Measurements from ENCODE around the gene PRICKLE3. TPM values are rescaled to one million over a fixed set of nuclear protein-coding genes. Genes with fewer than 3 reads are reported as not detected.

The PRICKLE3 gene
- total RNA-seq, 4 donors from 2014 or later = 18.2 to 32.4 (median 24.4) TPM

- peaks cover 0 to 15% (median 0%) of the 10 kb centered on the region in 4 donors for H3K4me1 ChIP-seq
- no peaks in the 10 kb centered on the region for H3K27me3 ChIP-seq
- no peaks in the 10 kb centered on the region for H3K36me3 ChIP-seq
- H3K4me3 ChIP-seq = peak within 1 kb of the TSS; percentile 22 to 53 (median 38)
- peak within 1 kb of the TSS; percentile 72 to 92 (median 89) for H3K27ac ChIP-seq
- TF ChIP-seq CTCF (IDR thresholded peaks at IDR 0.05) (no peak), EP300 (IDR thresholded peaks at IDR 0.05) (no peak)
- H3K9me3 ChIP-seq = no peaks in the 10 kb centered on the region
- DNase-seq (ENCODE audit: low spot score in 2 of 2) = no peak
- 47 to 67% methylated on average over 19 to 26 of the region's 28 CpGs for WGBS, 2 donors
Measured at GRCh38 chrX:49162620-49163019, 23.6 kb downstream of the PRICKLE3 start, which contains the start of gene MAGIX. TSS of gene MAGIX (plus strand) at chrX:49162758. CDS start at chrX:49162890, 132 bp downstream.

- Histone ChIP-seq H3K27me3 (no peaks in the 10 kb centered on the region), H3K27ac (no peak overlapping the region)
Measured at GRCh38 chrX:49161632-49162031, 24.5 kb downstream of the PRICKLE3 start.

GRCh38 chrX:49160908-49161307 lies 25.3 kb downstream of the PRICKLE3 start:
- Histone ChIP-seq H3K9me3 (no peaks in the 10 kb centered on the region), H3K36me3 (no peaks in the 10 kb centered on the region), H3K27me3 (no peaks in the 10 kb centered on the region), H3K27ac (no peak overlapping the region), H3K4me3 (no peak overlapping the region), H3K4me1 (peaks cover 0 to 8% (median 0%) of the 10 kb centered on the region in 4 donors)
- 90 to 93% methylated on average over 2 of the region's 2 CpGs for WGBS, 2 donors
- no peak for DNase-seq (ENCODE audit: low spot score in 2 of 2)
- TF ChIP-seq POLR2A (IDR thresholded peaks at IDR 0.05) (no peak), CTCF (IDR thresholded peaks at IDR 0.05) (no peak), EP300 (IDR thresholded peaks at IDR 0.05) (no peak)

More at GRCh38 chrX:49161632-49162031, 24.5 kb downstream of the PRICKLE3 start:
- no peak for DNase-seq (ENCODE audit: low spot score in 2 of 2)
- Histone ChIP-seq H3K4me3 (no peak overlapping the region), H3K9me3 (no peaks in the 10 kb centered on the region), H3K4me1 (peaks cover 0 to 10% (median 0%) of the 10 kb centered on the region in 4 donors), H3K36me3 (no peaks in the 10 kb centered on the region)
- WGBS, 2 donors = 92 to 97% methylated on average over 5 of the region's 5 CpGs
- TF ChIP-seq CTCF (IDR thresholded peaks at IDR 0.05) (no peak), POLR2A (IDR thresholded peaks at IDR 0.05) (no peak), EP300 (IDR thresholded peaks at IDR 0.05) (no peak)

GRCh38 chrX:49157194-49157593 lies 29.0 kb downstream of the PRICKLE3 start:
- TF ChIP-seq POLR2A (IDR thresholded peaks at IDR 0.05) = no peak
- no peak for TF ChIP-seq CTCF (IDR thresholded peaks at IDR 0.05)
- TF ChIP-seq EP300 (IDR thresholded peaks at IDR 0.05) = no peak
- 63 to 78% methylated on average over 18 to 25 of the region's 25 CpGs for WGBS, 2 donors

GRCh38 chrX:49155900-49156837 lies 30.0 kb downstream of the PRICKLE3 start:
- Histone ChIP-seq H3K4me3 (peak overlapping the region; percentile 26 to 58 (median 44)), H3K27me3 (no peaks in the 10 kb centered on the region), H3K9me3 (no peaks in the 10 kb centered on the region), H3K4me1 (no peaks in the 10 kb centered on the region), H3K27ac (peak overlapping the region; percentile 91 to 97 (median 95)), H3K36me3 (no peaks in the 10 kb centered on the region)
- WGBS, 2 donors = 0 to 33% methylated on average over 22 to 63 of the region's 65 CpGs
- DNase-seq (ENCODE audit: low spot score in 2 of 2) = peak; percentile 79
- TF ChIP-seq CTCF (IDR thresholded peaks at IDR 0.05) (peak; percentile 70 to 91 (median 89)), EP300 (IDR thresholded peaks at IDR 0.05) (peak in 1 of 2 donors; percentile 77), POLR2A (IDR thresholded peaks at IDR 0.05) (peak in 1 of 2 donors; percentile 67)

More at GRCh38 chrX:49157194-49157593, 29.0 kb downstream of the PRICKLE3 start:
- Histone ChIP-seq H3K4me3 (no peak overlapping the region), H3K4me1 (no peaks in the 10 kb centered on the region), H3K36me3 (no peaks in the 10 kb centered on the region), H3K27me3 (no peaks in the 10 kb centered on the region), H3K27ac (no peak overlapping the region), H3K9me3 (no peaks in the 10 kb centered on the region)
- DNase-seq (ENCODE audit: low spot score in 2 of 2) = no peak
